Neutrophil (primary cell): ENCODE results near the gene KIF1A.

Experiments used
- H3K27ac ChIP-seq: fragments of 200-600 bp; sonication (generic); 2 replicates; pipeline ENCODE4 v1.5.1; 2016; ENCODE audit warnings: mild to moderate bottlenecking, moderate library complexity
- H3K27me3 ChIP-seq: fragments of 200-600 bp; sonication (generic); 2 replicates; pipeline ENCODE4 v1.6.0; 2016; ENCODE audit warnings: mild to moderate bottlenecking
- H3K36me3 ChIP-seq: fragments of 200-600 bp; sonication (generic); 2 replicates; pipeline ENCODE4 v1.5.1; 2017
- H3K4me1 ChIP-seq, 2 experiments: fragments of 200-600 bp in 1 of 2; sonication (generic) in 1 of 2; 1 replicate in 1 of 2; 2 replicates in 1 of 2; pipeline versions ENCODE4 v1.5.1 to v1.6.1; 2013 to 2016; ENCODE audit warnings: low read depth in 1 of 2, low read length in 1 of 2, mild to moderate bottlenecking in 1 of 2, moderate library complexity in 1 of 2; ENCODE audit not compliant: control insufficient read depth in 1 of 2, insufficient read depth in 1 of 2
- H3K4me3 ChIP-seq, 2 experiments: fragments of 200-600 bp in 1 of 2; sonication (generic) in 1 of 2; 1 replicate in 1 of 2; 2 replicates in 1 of 2; pipeline ENCODE4 v1.5.1; 2013 to 2016; ENCODE audit warnings: low read depth in 1 of 2, low read length in 1 of 2, mild to moderate bottlenecking in 1 of 2, moderate library complexity in 1 of 2
- H3K9me3 ChIP-seq: fragments of 200-600 bp; sonication (generic); 2 replicates; pipeline ENCODE4 v1.5.1; 2016
- TF ChIP-seq, protein P1 (sequence below): fragments of 200-600 bp; sonication (generic); IDR thresholded peaks from 2 replicates; pipeline ENCODE4 v1.5.1; 2016; ENCODE audit warnings: antibody characterized with exemption

The KIF1A gene

DNA sequence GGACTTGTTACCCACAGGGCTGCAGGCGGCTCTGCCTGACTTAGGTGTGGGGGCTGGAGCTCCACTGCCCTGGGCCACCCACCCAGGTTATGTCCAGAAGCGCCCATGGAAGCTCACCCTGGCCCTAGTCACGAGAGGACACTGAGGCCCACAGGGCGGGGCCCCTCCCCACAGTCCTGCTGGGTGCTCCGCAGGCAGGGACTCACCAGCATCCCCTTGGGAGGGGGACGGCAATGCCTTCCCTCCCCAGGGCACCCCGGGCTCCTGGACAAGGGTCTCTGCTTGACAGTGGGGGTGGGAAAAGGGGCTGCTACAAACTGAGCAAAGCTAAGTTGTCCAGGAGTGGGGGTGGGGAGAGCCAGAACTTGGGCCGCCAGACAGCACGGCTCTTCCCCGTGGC, 67.8 kb downstream of the KIF1A start:
- Histone ChIP-seq H3K27me3 (no peaks in the 10 kb centered on the region), H3K4me1 (no peaks in the 10 kb centered on the region), H3K4me3 (no peak overlapping the region), H3K27ac (no peak overlapping the region), H3K9me3 (no peaks in the 10 kb centered on the region), H3K36me3 (no peaks in the 10 kb centered on the region)
- TF ChIP-seq, protein P1, sequence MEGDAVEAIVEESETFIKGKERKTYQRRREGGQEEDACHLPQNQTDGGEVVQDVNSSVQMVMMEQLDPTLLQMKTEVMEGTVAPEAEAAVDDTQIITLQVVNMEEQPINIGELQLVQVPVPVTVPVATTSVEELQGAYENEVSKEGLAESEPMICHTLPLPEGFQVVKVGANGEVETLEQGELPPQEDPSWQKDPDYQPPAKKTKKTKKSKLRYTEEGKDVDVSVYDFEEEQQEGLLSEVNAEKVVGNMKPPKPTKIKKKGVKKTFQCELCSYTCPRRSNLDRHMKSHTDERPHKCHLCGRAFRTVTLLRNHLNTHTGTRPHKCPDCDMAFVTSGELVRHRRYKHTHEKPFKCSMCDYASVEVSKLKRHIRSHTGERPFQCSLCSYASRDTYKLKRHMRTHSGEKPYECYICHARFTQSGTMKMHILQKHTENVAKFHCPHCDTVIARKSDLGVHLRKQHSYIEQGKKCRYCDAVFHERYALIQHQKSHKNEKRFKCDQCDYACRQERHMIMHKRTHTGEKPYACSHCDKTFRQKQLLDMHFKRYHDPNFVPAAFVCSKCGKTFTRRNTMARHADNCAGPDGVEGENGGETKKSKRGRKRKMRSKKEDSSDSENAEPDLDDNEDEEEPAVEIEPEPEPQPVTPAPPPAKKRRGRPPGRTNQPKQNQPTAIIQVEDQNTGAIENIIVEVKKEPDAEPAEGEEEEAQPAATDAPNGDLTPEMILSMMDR: no peak

DNA sequence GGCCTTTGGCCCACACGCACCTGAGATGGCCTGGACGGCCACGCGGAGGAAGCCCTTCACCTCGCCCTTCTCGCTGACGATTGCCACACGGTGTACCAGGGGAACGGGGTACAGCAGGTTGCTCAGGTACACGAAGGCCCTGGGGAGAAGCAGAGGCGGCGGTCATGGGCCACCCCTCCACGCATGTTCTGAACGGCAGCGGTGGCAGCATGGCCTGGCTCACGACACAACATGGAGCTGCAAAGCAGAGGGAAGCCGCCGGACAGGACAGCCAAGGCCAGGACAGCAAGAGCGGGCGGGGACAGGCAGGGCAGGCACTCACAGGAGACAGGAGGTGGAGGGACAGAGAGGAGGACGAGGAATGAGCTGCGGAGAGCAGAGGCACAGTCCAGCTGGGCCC, 69.6 kb downstream of the KIF1A start:
- no peak overlapping the region for H3K4me3 ChIP-seq
- no peaks in the 10 kb centered on the region for H3K9me3 ChIP-seq
- no peaks in the 10 kb centered on the region for H3K27me3 ChIP-seq
- TF ChIP-seq, protein P1: no peak
- H3K27ac ChIP-seq: no peak overlapping the region
- H3K36me3 ChIP-seq: no peaks in the 10 kb centered on the region
- H3K4me1 ChIP-seq: no peaks in the 10 kb centered on the region

DNA sequence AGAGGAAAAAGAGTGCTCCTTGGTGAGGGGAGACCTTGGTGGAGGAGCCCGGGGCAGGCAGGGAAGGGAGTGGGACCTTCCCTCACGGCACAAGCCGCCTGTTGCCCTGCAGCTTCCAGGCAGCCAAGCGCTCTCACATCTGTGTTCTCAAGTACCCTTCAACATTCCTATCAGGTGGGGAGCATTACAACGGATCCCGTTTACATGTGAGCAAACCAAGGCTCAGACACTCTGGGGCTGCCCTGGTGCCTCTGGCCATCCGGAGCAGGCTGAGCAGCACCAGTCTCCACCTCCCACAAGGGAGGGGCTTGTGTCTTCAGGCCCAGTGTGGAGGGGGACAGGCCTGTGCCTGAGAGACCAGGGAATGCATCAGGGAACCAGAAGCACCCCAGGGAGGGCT, 70.5 kb downstream of the KIF1A start:
- Histone ChIP-seq H3K36me3 (no peaks in the 10 kb centered on the region), H3K27me3 (no peaks in the 10 kb centered on the region), H3K27ac (no peak overlapping the region), H3K4me1 (no peaks in the 10 kb centered on the region), H3K4me3 (no peak overlapping the region), H3K9me3 (no peaks in the 10 kb centered on the region)
- TF ChIP-seq, protein P1: no peak

DNA sequence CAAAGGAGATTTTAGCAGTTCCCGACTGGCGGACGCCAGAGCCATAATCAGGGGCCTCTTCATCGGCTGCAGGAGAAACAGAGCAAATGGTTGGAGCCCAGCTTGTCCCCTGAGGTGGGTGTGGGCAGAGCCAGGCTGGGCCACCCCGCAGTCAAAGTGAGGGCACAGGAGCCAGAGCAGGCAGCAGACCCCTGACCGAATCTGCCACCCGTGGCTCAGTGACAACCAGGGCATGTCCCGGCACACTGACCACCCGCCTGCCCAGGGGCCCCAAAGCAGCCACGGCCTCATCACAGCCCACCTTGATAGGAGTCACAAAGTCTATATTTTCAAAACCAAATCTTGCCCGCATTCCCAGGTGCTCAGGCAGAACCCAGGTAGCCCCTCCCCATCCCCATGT, 72.8 kb downstream of the KIF1A start:
- TF ChIP-seq, protein P1: no peak
- H3K4me3 ChIP-seq: no peak overlapping the region
- no peaks in the 10 kb centered on the region for H3K36me3 ChIP-seq
- H3K9me3 ChIP-seq: no peaks in the 10 kb centered on the region
- H3K27me3 ChIP-seq: no peaks in the 10 kb centered on the region
- H3K4me1 ChIP-seq: no peaks in the 10 kb centered on the region
- no peak overlapping the region for H3K27ac ChIP-seq

DNA sequence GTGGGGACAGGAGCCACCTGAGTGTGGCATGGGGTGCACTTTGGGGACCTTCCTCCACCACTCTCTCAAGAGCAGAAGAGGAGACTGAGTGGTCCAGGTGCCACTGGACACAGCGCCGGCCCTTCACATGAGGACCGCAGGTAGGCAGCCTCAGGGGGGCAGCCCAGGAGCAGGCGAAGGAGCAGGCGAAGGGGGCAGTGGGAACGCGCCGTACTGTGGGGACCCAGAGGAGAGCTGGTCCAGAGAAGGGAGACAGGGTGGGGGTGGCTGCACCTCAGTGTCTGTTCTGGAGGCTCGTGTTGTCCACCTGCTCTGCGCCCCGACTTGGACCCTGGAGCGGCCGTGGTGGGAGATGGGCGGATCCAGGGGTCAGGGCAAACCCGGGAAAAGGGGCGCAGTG, 73.3 kb downstream of the KIF1A start:
- Histone ChIP-seq H3K4me3 (no peak overlapping the region), H3K27me3 (no peaks in the 10 kb centered on the region), H3K9me3 (no peaks in the 10 kb centered on the region), H3K4me1 (no peaks in the 10 kb centered on the region), H3K27ac (no peak overlapping the region), H3K36me3 (no peaks in the 10 kb centered on the region)
- TF ChIP-seq, protein P1: no peak

DNA sequence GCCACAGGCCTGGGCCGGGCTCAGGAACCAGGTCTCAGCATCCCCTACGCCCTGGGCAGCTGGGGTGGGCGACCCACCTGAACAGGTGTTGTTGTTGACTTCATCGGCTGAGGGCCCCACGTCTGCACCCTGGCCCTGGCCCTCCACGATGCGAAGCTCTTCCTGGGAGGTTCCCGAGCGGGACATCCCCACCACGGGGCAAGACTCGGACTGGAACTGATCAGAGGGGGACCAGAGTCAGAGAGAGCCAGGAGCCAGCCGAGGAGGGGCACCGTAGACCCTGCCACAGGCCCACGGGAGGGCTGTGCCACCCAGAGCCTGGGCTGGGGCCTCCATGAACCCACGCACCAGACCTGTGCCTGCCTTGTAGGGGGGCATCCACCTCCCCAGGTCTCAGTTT, 74.1 kb downstream of the KIF1A start:
- TF ChIP-seq, protein P1: no peak
- no peaks in the 10 kb centered on the region for H3K4me1 ChIP-seq
- H3K4me3 ChIP-seq: no peak overlapping the region
- no peak overlapping the region for H3K27ac ChIP-seq
- no peaks in the 10 kb centered on the region for H3K27me3 ChIP-seq
- no peaks in the 10 kb centered on the region for H3K36me3 ChIP-seq
- H3K9me3 ChIP-seq: no peaks in the 10 kb centered on the region
